HepG2 (cell line): Measurements from ENCODE around the gene KRTAP5-4. TPM values are rescaled to one million over a fixed set of nuclear protein-coding genes. Genes with fewer than 3 reads are reported as not detected.

Experiments
- ATAC-seq: fragments of 200-7000 bp; cut with Tn5 transposase; 3 replicates; pipeline ENCODE4 v1.9.1; 2020; ENCODE audit warnings: mild to moderate bottlenecking, moderate library complexity
- BruUV-seq: library from RNA; stranded (reverse); fragments of 400-500 nt; replicated peaks from 2 replicates; lab custom pipeline; 2021; lab: Mats Ljungman, UMichigan
- CTCF ChIA-PET: fragments of 300-600 bp; formaldehyde crosslinking; extraction: SDS; loops from one replicate; lab custom pipeline; 2021; ENCODE audit warnings: low total read pairs, inconsistent platforms, low intra/inter-chr PET ratio; lab: Yijun Ruan, JAX
- POLR2A ChIA-PET: fragments of 350-600 bp; sonication (Branson Sonifier 250); formaldehyde crosslinking; loops from one replicate; lab custom pipeline; 2020; ENCODE audit warnings: antibody characterized with exemption, inconsistent platforms; lab: Yijun Ruan, JAX
- DNase-seq: peaks from one replicate; pipeline ENCODE4 v3.0.0-alpha.2; 2015; ENCODE audit warnings: low spot score
- FAIRE-seq: peaks from 3 replicates; lab custom pipeline; 2011; peaks lifted over from hg19 to GRCh38; lab: Jason Lieb, UNC
- H2AFZ ChIP-seq: one replicate; pipeline ENCODE4 v1.6.1; 2011; ENCODE audit warnings: low read length, inconsistent platforms
- H3K27ac ChIP-seq: fragments of 300-600 bp; 3 replicates; pipeline ENCODE4 v1.8.0; 2011; ENCODE audit warnings: mixed run types, mild to moderate bottlenecking, mixed read lengths, low read length, inconsistent platforms; ENCODE audit not compliant: insufficient read depth; ENCODE audit errors: extremely low read length
- H3K27me3 ChIP-seq, 2 experiments: fragments of 200-600 bp in 1 of 2; 2 replicates in 1 of 2; 3 replicates in 1 of 2; pipeline versions ENCODE4 v1.6.0 to v1.8.0; 2011; ENCODE audit warnings: low read length in 2 of 2, mild to moderate bottlenecking in 2 of 2, moderate library complexity in 2 of 2, inconsistent platforms in 1 of 2; ENCODE audit not compliant: insufficient read depth in 2 of 2, control insufficient read depth in 1 of 2
- H3K36me3 ChIP-seq, 2 experiments: fragments of 200-600 bp in 1 of 2; replicated peaks in 1 of 2; 2 replicates in 1 of 2; 3 replicates in 1 of 2; pipeline versions ENCODE4 v1.5.1 to v1.8.0; 2011; ENCODE audit warnings: low read length in 2 of 2, inconsistent platforms in 1 of 2; ENCODE audit not compliant: insufficient read depth in 2 of 2, control insufficient read depth in 1 of 2
- H3K4me1 ChIP-seq: 2 replicates; pipeline ENCODE4 v1.5.1; 2012; ENCODE audit warnings: low read length, inconsistent platforms; ENCODE audit not compliant: insufficient read depth
- H3K4me2 ChIP-seq: 2 replicates; pipeline ENCODE4 v1.6.0; 2011; ENCODE audit warnings: low read depth, low read length, inconsistent platforms
- H3K4me3 ChIP-seq, 3 experiments: fragments of 200-600 bp in 1 of 3; sonication (generic), shearing (Covaris generic) in 1 of 3; replicated peaks in 1 of 3; 2 replicates each; pipeline ENCODE4 v1.5.1; 2011 to 2016; ENCODE audit warnings: low read length in 3 of 3, inconsistent platforms in 2 of 3, low read depth in 2 of 3, mild to moderate bottlenecking in 2 of 3, control low read depth in 1 of 3, mixed read lengths in 1 of 3; ENCODE audit not compliant: insufficient read depth in 1 of 3
- H3K79me2 ChIP-seq: one replicate; pipeline ENCODE4 v1.6.1; 2011; ENCODE audit warnings: low read length, inconsistent platforms; ENCODE audit not compliant: insufficient read depth
- H3K9ac ChIP-seq: 2 replicates; pipeline ENCODE4 v1.6.0; 2011; ENCODE audit warnings: mild to moderate bottlenecking, low read depth, low read length, inconsistent platforms; ENCODE audit not compliant: insufficient read depth
- H3K9me3 ChIP-seq: 2 replicates; pipeline ENCODE4 v1.5.1; 2012; ENCODE audit warnings: mild to moderate bottlenecking, low read length
- H4K20me1 ChIP-seq: 2 replicates; pipeline ENCODE4 v1.6.0; 2011; ENCODE audit warnings: inconsistent platforms, mild to moderate bottlenecking, low read length, moderate library complexity; ENCODE audit not compliant: insufficient read depth
- EP300 ChIP-seq, 3 experiments: sonication (generic) in 1 of 3; formaldehyde crosslinking in 1 of 3; IDR thresholded peaks; 2 replicates each; pipeline versions ENCODE4 v1.5.1 to v1.6.1; 2011 to 2020; ENCODE audit warnings: low read depth in 2 of 3, low read length in 2 of 3, borderline replicate concordance in 1 of 3, improper control_type of control experiment in 1 of 3, mild to moderate bottlenecking in 1 of 3, missing genetic modification reagents in 1 of 3, moderate library complexity in 1 of 3
- GLI4 ChIP-seq: sonication (generic); formaldehyde crosslinking; IDR thresholded peaks from 2 replicates; pipeline ENCODE4 v1.5.1; 2020; ENCODE audit warnings: missing genetic modification reagents, mild to moderate bottlenecking, moderate library complexity, borderline replicate concordance
- SRSF4 ChIP-seq: fragments of 200-400 bp; formaldehyde crosslinking; IDR thresholded peaks from one replicate; pipeline ENCODE4 v1.6.1; 2018; ENCODE audit warnings: mild to moderate bottlenecking, low read depth, low read length, moderate library complexity; ENCODE audit not compliant: poor library complexity, severe bottlenecking
- TFDP1 ChIP-seq: IDR thresholded peaks from 2 replicates; pipeline ENCODE4 v1.6.1; 2016; ENCODE audit warnings: missing compliant biosample characterization, missing genetic modification reagents, borderline replicate concordance
- ZNF251 ChIP-seq: sonication (generic); formaldehyde crosslinking; IDR thresholded peaks from 2 replicates; pipeline ENCODE4 v1.9.0; 2021; ENCODE audit warnings: mild to moderate bottlenecking, missing genetic modification reagents
- ZNF577 ChIP-seq: sonication (generic); formaldehyde crosslinking; IDR thresholded peaks from 2 replicates; pipeline ENCODE4 v1.4.0; 2020; ENCODE audit warnings: mild to moderate bottlenecking, low read depth, missing genetic modification reagents, borderline replicate concordance
- ZNF792 ChIP-seq: IDR thresholded peaks from 2 replicates; pipeline ENCODE4 v1.6.1; 2016
- WGBS: methylation state at CpG from one replicate; pipeline ENCODE4 v1.1.6; 2017; ENCODE audit warnings: low lambda C conversion rate; 5-methylcytosine and 5-hydroxymethylcytosine counted together
- in situ Hi-C: cut with HindIII; loops from 2 replicates; pipeline ENCODE4 v1.10.0; 2017; ENCODE audit warnings: low pct_unique_long_range_greater_than_20kb; ENCODE audit not compliant: extremely low pct_ligation_motif_present
- intact Hi-C: fragments of 100-400 bp; cut with micrococcal nuclease; formaldehyde crosslinking; loops from one replicate; pipeline ENCODE4 v1.10.0; 2022; ENCODE audit not compliant: unreplicated experiment
- polyA plus RNA-seq, 8 experiments: library from polyadenylated mRNA; depleted of rRNA in 3 of 8; stranded (reverse) in 7 of 8; unstranded in 1 of 8; fragments of >200 nt; fragmentation: Illumina TruSeq in 4 of 8; extraction: Trizol in 4 of 8; gene quantifications; 2 replicates each; pipeline versions ENCODE4 v1.2.1 to v1.2.3, GENCODE V29; 2011 to 2016; ENCODE audit warnings: low read depth in 4 of 8, missing spikeins in 1 of 8, mixed read lengths in 1 of 8; ENCODE audit not compliant: insufficient read depth in 1 of 8
- total RNA-seq, 5 experiments: library from RNA; depleted of rRNA; stranded (reverse); fragments of >200 nt; fragmentation: Illumina TruSeq; extraction: Trizol; gene quantifications; 2 replicates each; pipeline ENCODE4 v1.2.3, GENCODE V29; 2016; ENCODE audit warnings: low read depth in 1 of 5
- TF ChIP-seq, protein P1 (sequence below): sonication (generic); formaldehyde crosslinking; IDR thresholded peaks from 2 replicates; pipeline ENCODE4 v1.5.1; 2020; ENCODE audit warnings: mild to moderate bottlenecking, missing genetic modification reagents, moderate library complexity
- TF ChIP-seq, protein P2 (sequence below): sonication (generic); formaldehyde crosslinking; IDR thresholded peaks from 2 replicates; pipeline ENCODE4 v1.5.0; 2020; ENCODE audit warnings: mild to moderate bottlenecking, missing genetic modification reagents
- TF ChIP-seq, protein P3 (sequence below): sonication (generic); formaldehyde crosslinking; IDR thresholded peaks from 2 replicates; pipeline ENCODE4 v1.4.0; 2020; ENCODE audit warnings: missing genetic modification reagents

KRTAP5-4 gene
- total and polyA plus RNA-seq, 2 of the 13 experiments (the other 11 are each of a cell fraction or from before 2014, with no cell fraction given): not detected

DNA sequence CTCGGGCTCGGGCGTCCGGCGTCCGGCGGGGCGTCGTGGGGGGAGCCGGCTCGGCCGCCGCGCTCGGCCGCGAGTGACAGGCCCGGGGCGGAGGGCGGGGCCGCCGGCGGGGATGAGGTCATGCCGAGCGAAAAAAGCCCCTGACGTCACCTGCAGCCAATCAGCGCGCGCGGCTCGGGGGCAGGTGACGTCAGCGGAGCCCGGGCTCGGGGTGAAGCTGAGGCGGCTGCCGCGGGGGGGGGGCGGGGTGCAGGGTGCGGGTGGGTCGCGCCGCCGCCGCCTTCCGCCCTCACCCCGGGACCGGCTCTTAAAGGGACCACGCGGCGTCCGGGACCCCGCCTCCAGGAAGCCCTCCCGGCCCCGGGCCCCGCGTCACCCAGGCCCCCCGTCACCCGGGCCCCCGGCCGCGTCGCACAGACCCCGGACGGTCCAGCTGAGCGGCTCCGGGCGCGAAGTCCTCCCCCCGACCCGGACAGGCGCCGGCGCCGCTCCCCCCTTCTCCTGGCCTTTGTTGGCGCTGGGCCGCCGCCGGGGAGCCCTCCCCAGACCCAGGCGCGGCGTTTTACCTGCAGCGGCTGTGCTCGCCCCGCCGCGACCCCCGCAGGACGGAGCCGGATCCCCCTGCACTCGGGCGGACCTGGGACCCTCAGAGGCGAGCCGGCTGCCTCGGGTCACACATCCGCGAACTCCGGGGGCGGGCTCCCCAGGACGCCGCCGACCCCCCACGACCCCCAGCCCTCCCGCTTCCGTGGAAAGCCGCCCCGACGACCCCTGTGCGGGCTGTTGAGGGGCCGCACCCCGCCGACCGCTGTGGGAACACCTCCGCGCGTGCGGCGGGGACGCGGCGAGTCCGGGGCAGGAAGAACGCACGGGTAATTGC lies 49.5 kb downstream of the KRTAP5-4 start, which contains the start of gene DUSP8 (continued):
- TF ChIP-seq, protein P1, sequence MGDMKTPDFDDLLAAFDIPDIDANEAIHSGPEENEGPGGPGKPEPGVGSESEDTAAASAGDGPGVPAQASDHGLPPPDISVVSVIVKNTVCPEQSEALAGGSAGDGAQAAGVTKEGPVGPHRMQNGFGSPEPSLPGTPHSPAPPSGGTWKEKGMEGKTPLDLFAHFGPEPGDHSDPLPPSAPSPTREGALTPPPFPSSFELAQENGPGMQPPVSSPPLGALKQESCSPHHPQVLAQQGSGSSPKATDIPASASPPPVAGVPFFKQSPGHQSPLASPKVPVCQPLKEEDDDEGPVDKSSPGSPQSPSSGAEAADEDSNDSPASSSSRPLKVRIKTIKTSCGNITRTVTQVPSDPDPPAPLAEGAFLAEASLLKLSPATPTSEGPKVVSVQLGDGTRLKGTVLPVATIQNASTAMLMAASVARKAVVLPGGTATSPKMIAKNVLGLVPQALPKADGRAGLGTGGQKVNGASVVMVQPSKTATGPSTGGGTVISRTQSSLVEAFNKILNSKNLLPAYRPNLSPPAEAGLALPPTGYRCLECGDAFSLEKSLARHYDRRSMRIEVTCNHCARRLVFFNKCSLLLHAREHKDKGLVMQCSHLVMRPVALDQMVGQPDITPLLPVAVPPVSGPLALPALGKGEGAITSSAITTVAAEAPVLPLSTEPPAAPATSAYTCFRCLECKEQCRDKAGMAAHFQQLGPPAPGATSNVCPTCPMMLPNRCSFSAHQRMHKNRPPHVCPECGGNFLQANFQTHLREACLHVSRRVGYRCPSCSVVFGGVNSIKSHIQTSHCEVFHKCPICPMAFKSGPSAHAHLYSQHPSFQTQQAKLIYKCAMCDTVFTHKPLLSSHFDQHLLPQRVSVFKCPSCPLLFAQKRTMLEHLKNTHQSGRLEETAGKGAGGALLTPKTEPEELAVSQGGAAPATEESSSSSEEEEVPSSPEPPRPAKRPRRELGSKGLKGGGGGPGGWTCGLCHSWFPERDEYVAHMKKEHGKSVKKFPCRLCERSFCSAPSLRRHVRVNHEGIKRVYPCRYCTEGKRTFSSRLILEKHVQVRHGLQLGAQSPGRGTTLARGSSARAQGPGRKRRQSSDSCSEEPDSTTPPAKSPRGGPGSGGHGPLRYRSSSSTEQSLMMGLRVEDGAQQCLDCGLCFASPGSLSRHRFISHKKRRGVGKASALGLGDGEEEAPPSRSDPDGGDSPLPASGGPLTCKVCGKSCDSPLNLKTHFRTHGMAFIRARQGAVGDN: peak; percentile 60
- TF ChIP-seq SRSF4: no peak
- TF ChIP-seq ZNF792: no peak
- no peak for TF ChIP-seq GLI4 (CRISPR knock-in tag)

DNA sequence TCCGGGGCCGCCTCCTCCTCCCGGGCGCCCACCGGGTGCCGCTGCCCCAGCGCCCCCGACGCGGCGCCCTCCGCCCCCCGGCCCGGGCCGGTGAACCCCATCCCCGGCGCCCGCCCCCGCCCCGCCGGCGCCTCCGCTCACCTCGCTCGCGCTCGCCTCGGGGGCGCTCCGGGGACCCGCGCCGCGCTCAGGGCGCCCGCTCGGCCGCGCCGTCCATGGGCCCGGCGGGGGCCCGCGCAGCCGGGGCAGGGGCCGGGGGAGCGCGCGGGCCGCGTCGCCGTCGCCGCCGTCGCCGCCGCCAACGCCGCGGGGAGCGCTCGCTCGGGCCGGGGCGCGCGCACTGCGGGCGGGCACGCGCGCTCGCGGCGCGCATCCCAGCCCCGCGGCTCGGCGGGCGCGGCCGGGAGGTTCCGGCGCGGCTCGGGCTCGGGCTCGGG lies 50.2 kb downstream of the KRTAP5-4 start:
- WGBS: no CpG with 5 or more reads among the region's 91 CpGs
- Histone ChIP-seq H2AFZ (no peak overlapping the region), H3K79me2 (no peaks in the 10 kb centered on the region), H3K4me2 (peak overlapping the region; percentile 93), H3K4me1 (peaks cover 47% of the 10 kb centered on the region), H4K20me1 (peaks cover 33% of the 10 kb centered on the region; the same call in 1 of the 2 replicates), H3K9me3 (no peaks in the 10 kb centered on the region), H3K4me3 (peak overlapping the region in 2 of 3 experiments; percentile 72 to 78; a peak in 3 of 6 replicates), H3K36me3 (no peaks in the 10 kb centered on the region), H3K27ac (no peak overlapping the region), H3K9ac (peak overlapping the region; percentile 84; the same call in 1 of the 2 replicates), H3K27me3 (peaks cover 1 to 17% of the 10 kb centered on the region in 2 experiments; a peak in 3 of 5 replicates)
- POLR2A ChIA-PET: no interaction called here
- DNase-seq: no peak
- in situ Hi-C loops (no loop called here), intact Hi-C loops (no loop called here)
- CTCF ChIA-PET: no interaction called here
- no TSS peak for BruUV-seq
- FAIRE-seq: no peak
- no peak for ATAC-seq
- TF ChIP-seq ZNF251 (no peak), TFDP1 (CRISPR knock-in tag) (no peak), EP300 (IDR thresholded peaks at IDR 0.05; ENCODE audit: low read depth in 2 of 2, low read length in 2 of 2) (no peak), EP300 (CRISPR knock-in tag; IDR thresholded peaks at IDR 0.05; ENCODE audit: borderline replicate concordance) (no peak), ZNF577 (CRISPR knock-in tag) (no peak)
- TF ChIP-seq, protein P2, sequence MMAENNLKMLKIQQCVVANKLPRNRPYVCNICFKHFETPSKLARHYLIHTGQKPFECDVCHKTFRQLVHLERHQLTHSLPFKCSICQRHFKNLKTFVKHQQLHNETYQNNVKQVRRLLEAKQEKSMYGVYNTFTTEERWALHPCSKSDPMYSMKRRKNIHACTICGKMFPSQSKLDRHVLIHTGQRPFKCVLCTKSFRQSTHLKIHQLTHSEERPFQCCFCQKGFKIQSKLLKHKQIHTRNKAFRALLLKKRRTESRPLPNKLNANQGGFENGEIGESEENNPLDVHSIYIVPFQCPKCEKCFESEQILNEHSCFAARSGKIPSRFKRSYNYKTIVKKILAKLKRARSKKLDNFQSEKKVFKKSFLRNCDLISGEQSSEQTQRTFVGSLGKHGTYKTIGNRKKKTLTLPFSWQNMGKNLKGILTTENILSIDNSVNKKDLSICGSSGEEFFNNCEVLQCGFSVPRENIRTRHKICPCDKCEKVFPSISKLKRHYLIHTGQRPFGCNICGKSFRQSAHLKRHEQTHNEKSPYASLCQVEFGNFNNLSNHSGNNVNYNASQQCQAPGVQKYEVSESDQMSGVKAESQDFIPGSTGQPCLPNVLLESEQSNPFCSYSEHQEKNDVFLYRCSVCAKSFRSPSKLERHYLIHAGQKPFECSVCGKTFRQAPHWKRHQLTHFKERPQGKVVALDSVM (CRISPR knock-in tag): no peak
- TF ChIP-seq, protein P3, sequence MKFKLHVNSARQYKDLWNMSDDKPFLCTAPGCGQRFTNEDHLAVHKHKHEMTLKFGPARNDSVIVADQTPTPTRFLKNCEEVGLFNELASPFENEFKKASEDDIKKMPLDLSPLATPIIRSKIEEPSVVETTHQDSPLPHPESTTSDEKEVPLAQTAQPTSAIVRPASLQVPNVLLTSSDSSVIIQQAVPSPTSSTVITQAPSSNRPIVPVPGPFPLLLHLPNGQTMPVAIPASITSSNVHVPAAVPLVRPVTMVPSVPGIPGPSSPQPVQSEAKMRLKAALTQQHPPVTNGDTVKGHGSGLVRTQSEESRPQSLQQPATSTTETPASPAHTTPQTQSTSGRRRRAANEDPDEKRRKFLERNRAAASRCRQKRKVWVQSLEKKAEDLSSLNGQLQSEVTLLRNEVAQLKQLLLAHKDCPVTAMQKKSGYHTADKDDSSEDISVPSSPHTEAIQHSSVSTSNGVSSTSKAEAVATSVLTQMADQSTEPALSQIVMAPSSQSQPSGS (CRISPR knock-in tag): no peak
